Mucosa of descending colon (tissue), 3 donors: ENCODE data around the gene ZNF280A. TPM values are rescaled to one million over a fixed set of nuclear protein-coding genes. Genes with fewer than 3 reads are reported as not detected.
"Not testable (repeated sequence)": the region's sequence is repeated elsewhere in the genome, so short reads cannot be mapped to it uniquely, and the experiment has no call there.

Experiments used
- ATAC-seq: fragments of 200-7000 bp; cut with Tn5 transposase; one replicate; pipeline ENCODE4 v1.9.1; 2020; ENCODE audit warnings: mild to moderate bottlenecking, moderate library complexity
- DNase-seq, 3 donors: peaks; one replicate each; pipeline ENCODE4 v3.0.0-alpha.2; 2020
- H3K36me3 ChIP-seq: fragments of 200-600 bp; one replicate; pipeline ENCODE4 v1.8.0; 2021; ENCODE audit warnings: low read depth, mild to moderate bottlenecking
- H3K4me1 ChIP-seq: fragments of 200-600 bp; one replicate; pipeline ENCODE4 v1.8.0; 2021; ENCODE audit warnings: low read depth, mild to moderate bottlenecking
- H3K4me3 ChIP-seq: fragments of 200-600 bp; one replicate; pipeline ENCODE4 v1.8.0; 2021; ENCODE audit warnings: mild to moderate bottlenecking
- H3K9me3 ChIP-seq: fragments of 200-600 bp; one replicate; pipeline ENCODE4 v1.8.0; 2021; ENCODE audit warnings: mild to moderate bottlenecking
- CTCF ChIP-seq: fragments of 200-600 bp; IDR thresholded peaks from one replicate; pipeline ENCODE4 v1.8.0; 2022; ENCODE audit warnings: antibody characterized with exemption, mild to moderate bottlenecking
- intact Hi-C, 2 donors: fragments of 100-400 bp; cut with DNase I in 1 of 2; cut with micrococcal nuclease in 1 of 2; formaldehyde crosslinking; loops; one replicate each; pipeline versions ENCODE4 v1.11.0 to v1.11.1; 2022; cut with DNase I, micrococcal nuclease
- total RNA-seq, 3 donors: library from RNA; stranded (reverse); fragmentation: NEBNext Ultra II Directional in 2 of 3; extraction: Animal tissue kit (Norgen Biotek cat#: 25700) in 2 of 3; gene quantifications; one replicate each; pipeline versions ENCODE4 v1.2.1 to v1.2.4, GENCODE V29; 2021 to 2023
- donor health status: DM: no; HTN: no; CAD: no; lungs with moderate emphysema.
- donor health status: DM: no; HTN: no; CAD: no.
- donor health status: DM: no; HTN: yes; CAD: no.

Gene ZNF280A
- total RNA-seq, 3 donors from 2014 or later = not detected

GRCh38 chr22:22515890-22516289, 4.2 kb downstream of the ZNF280A start:
- DNase-seq = no peak
- intact Hi-C loops = no loop called here
- H3K9me3 ChIP-seq = no peaks in the 10 kb centered on the region
- no peak for ATAC-seq
- no peak for TF ChIP-seq CTCF
- no peak overlapping the region for H3K4me3 ChIP-seq
- H3K4me1 ChIP-seq = no peaks in the 10 kb centered on the region
- H3K36me3 ChIP-seq = no peaks in the 10 kb centered on the region

DNA sequence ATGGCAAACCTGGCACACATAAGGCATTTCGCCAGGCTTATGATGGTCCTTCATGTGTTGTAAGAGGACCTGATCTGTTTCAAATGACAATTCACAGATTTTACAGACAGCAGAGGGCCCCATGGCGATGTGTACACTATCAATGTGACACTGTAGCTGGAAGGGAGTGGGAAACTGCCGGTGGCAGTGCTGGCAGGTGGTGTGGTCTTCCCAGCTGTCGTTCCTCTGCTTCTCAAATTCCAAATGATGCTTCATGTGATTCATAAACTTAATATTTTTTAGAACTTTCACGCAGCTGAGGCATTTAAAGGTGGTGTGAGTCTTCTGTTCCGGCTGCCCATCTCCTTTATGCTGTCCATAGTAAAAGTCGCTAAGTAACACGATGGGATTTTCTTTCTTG, 5.6 kb downstream of the ZNF280A start:
- DNase-seq, intact Hi-C loops: not testable (repeated sequence)

DNA sequence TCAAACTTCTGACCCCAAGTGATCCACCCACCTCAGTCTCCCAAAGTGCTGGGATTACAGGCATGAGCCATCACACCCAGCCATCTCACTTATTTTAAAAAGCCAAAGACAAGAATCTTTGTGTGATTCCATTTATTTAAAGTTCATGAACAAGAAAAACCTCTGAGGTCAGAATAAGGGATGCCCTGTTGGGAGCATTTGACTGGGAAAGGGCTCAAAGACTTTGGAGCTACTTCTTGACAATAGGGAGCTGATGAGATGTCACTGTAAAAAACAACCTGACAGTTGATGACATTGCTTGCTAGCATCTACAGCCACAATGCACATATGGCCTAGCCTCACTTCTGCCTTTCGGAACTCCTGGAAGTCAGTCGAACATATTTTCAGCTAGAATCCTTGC, 6.5 kb downstream of the ZNF280A start:
- no peak for TF ChIP-seq CTCF
- DNase-seq = no peak
- peaks cover 9% of the 10 kb centered on the region for H3K9me3 ChIP-seq
- no peaks in the 10 kb centered on the region for H3K36me3 ChIP-seq
- no peak for ATAC-seq
- H3K4me1 ChIP-seq = no peaks in the 10 kb centered on the region
- H3K4me3 ChIP-seq = no peak overlapping the region
- intact Hi-C loops = no loop called here

More for the DNA sequence above, 5.6 kb downstream of the ZNF280A start:
- H3K36me3 ChIP-seq, H3K9me3 ChIP-seq, H3K4me1 ChIP-seq, ATAC-seq, H3K4me3 ChIP-seq: not testable (repeated sequence)

DNA sequence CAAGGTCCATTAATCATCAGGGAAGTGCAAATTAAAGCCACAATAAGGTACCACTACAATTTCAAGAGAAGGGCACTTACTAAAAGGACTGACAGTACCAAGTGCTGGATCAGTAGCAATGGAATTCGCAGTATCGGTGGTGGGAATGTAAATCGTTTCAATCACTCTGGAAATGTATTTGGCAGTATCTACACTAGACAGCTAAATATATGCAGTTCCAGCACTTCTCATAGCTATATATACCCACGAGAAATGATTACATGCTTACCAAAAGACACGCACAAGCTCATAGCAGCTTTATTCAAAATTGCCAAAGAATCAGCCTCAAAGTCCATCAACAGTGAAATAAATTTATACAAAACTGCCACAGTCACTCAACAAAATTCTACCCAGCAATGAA, 7.1 kb downstream of the ZNF280A start:
- Histone ChIP-seq H3K4me1 (no peaks in the 10 kb centered on the region), H3K36me3 (no peaks in the 10 kb centered on the region), H3K4me3 (no peak overlapping the region), H3K9me3 (peaks cover 9% of the 10 kb centered on the region)
- DNase-seq (no peak), ATAC-seq (no peak)
- intact Hi-C loops = no loop called here
- no peak for TF ChIP-seq CTCF

- H3K4me3 ChIP-seq, H3K4me1 ChIP-seq, ATAC-seq, H3K36me3 ChIP-seq, DNase-seq, intact Hi-C loops, H3K9me3 ChIP-seq: not testable (repeated sequence)
Measured at GRCh38 chr22:22510833-22511232, 9.2 kb downstream of the ZNF280A start.

DNA sequence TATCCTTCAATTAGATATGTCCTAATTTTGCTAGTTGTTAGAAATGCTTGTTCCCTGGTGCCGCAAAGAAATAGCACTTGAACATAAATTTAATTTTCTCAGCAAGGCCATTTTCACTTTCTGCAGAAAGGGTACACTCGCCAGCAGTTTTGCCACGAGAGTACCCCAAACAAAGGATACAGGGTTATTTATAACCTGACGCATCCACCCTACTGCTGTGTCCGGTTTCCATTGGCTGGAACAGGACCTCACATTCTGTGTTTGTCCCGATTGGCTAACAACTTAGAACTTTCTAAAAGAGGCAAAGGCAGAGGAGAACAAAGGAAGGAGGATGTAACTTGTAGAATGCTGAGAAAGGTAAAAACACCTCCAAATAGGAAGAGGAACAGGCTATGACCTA, 10.2 kb downstream of the ZNF280A start:
- H3K4me3 ChIP-seq, ATAC-seq, H3K36me3 ChIP-seq, intact Hi-C loops, DNase-seq, H3K4me1 ChIP-seq, H3K9me3 ChIP-seq: not testable (repeated sequence)

DNA sequence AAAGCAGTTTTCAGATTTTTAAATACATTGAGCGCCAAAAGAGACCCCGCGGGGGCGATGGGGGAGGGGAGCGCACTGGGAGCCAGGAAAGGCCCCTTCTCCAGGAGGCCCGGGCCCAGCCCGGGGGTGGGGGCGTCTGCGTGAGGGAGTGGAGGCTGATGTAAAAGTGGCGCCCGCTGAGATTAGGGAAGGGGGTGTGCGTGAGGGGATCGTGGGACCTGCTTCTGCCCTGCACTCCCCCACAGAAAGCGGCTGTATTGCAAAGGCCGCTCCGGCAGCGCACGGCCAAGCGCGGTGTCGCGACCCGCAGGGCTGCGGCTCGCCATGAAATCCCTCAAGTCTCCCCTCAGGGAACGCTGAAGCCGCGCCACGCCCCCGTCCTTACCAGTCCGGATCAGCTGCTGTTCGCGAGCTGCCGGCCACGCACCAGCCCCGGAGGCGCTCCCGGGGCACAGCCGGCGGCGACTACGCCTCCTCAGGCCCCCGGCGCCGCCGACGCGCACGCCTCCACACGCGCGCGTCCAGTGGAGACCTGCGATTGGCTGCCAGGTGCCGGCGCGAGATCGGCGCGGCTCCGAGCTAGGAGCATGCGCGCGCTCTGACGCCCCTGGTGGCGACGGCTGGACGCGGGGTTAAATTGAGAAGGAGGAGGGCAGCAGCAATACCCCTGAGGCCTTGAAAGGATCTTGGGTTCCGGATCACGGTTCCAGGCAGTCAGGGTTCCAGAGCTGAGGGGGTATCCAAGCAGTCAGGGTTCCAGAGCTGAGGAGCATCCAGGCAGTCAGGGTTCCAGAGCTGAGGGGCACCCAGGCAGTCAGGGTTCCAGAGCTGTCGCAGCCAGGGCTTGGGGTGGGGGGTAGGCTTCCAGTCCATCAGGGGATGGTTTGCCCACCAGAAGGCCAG, 11.5 kb downstream of the ZNF280A start, which contains the start of gene ZNF280B:
TSS of gene ZNF280B (minus strand) at position 469 of the 903 bp plus-strand sequence. CDS start 19,344 bp downstream, outside the sequence.
- intact Hi-C loops = no loop called here
- Histone ChIP-seq H3K9me3 (peaks cover 9% of the 10 kb centered on the region), H3K4me3 (peak within 1 kb of the TSS; percentile 17), H3K36me3 (no peaks in the 10 kb centered on the region), H3K4me1 (no peaks in the 10 kb centered on the region)
- peak; percentile 41 for TF ChIP-seq CTCF
- DNase-seq (peak; percentile 81 to 85 (median 81)), ATAC-seq (peak; percentile 100)
